ENCODE data around the gene OGDHL.
A peak's percentile ranks its signal among the peaks of the same experiment; 100 is the strongest.

OGDHL gene

GRCh38 chr10:49710966-49711365, 51.2 kb downstream of the OGDHL start:
- Histone ChIP-seq H4K91ac (ENCODE audit: low read depth, low read length, poor library complexity) (no peak overlapping the region), H2BK12ac (ENCODE audit: low read length) (no peak overlapping the region), H3K4ac (ENCODE audit: low read length) (no peak overlapping the region), H2BK15ac (ENCODE audit: low read length) (no peak overlapping the region), H3K4me2 (ENCODE audit: insufficient read depth, low read length, poor library complexity, severe bottlenecking) (no peak overlapping the region), H2AK5ac (ENCODE audit: low read depth, low read length) (no peak overlapping the region), H3K36me3 (replicated peaks in 1 of 2; ENCODE audit: control insufficient read depth in 2 of 2, insufficient read depth in 2 of 2, low read length in 2 of 2) (no peaks in the 10 kb centered on the region), H4K8ac (ENCODE audit: low read depth, low read length) (no peak overlapping the region), H3K23ac (ENCODE audit: low read depth, low read length, poor library complexity) (no peak overlapping the region), H3K4me1 (ENCODE audit: control insufficient read depth in 2 of 2, insufficient read depth in 1 of 2, low read depth in 1 of 2, low read length in 2 of 2) (peaks cover 3 to 4% of the 10 kb centered on the region in 2 donors), H3K9ac (ENCODE audit: low read depth, low read length, poor library complexity) (no peak overlapping the region), H3K18ac (ENCODE audit: low read length) (no peak overlapping the region), H3K27ac (replicated peaks; ENCODE audit: low read length) (no peak overlapping the region), H3K14ac (ENCODE audit: low read length) (no peak overlapping the region), H3K79me1 (ENCODE audit: low read depth, low read length) (no peaks in the 10 kb centered on the region), H3K27me3 (ENCODE audit: control insufficient read depth in 3 of 3, insufficient read depth in 3 of 3, low read depth in 1 of 3, low read length in 3 of 3) (peaks cover 0 to 30% (median 0%) of the 10 kb centered on the region in 3 experiments), H3K9me3 (replicated peaks in 1 of 2; ENCODE audit: control insufficient read depth in 2 of 2, insufficient read depth in 1 of 2, low read depth in 1 of 2, low read length in 2 of 2) (no peaks in the 10 kb centered on the region), H2BK5ac (ENCODE audit: low read length) (no peak overlapping the region), H3K4me3 (ENCODE audit: low read length in 2 of 2) (no peak overlapping the region), H2AFZ (ENCODE audit: low read length) (peak overlapping the region; percentile 64), H2BK120ac (ENCODE audit: low read depth, low read length) (no peak overlapping the region)
- DNase-seq (ENCODE audit: low spot score), result no peak
- WGBS, 2 donors (ENCODE audit: extremely low coverage in 2 of 2, insufficient read length in 2 of 2, insufficient replicate concordance in 1 of 2), result no CpG with 5 or more reads among the region's 6 CpGs

- no peak overlapping the region for H2AFZ ChIP-seq (ENCODE audit: low read length)
- H3K27me3 ChIP-seq (ENCODE audit: control insufficient read depth in 3 of 3, insufficient read depth in 3 of 3, low read depth in 1 of 3, low read length in 3 of 3), result peaks cover 0 to 30% (median 0%) of the 10 kb centered on the region in 3 experiments
- H2AK5ac ChIP-seq (ENCODE audit: low read depth, low read length), result no peak overlapping the region
- no peak overlapping the region for H2BK5ac ChIP-seq (ENCODE audit: low read length)
- no peaks in the 10 kb centered on the region for H3K79me1 ChIP-seq (ENCODE audit: low read depth, low read length)
- H3K4me3 ChIP-seq (ENCODE audit: low read length in 2 of 2), result no peak overlapping the region
- DNase-seq (ENCODE audit: low spot score), result no peak
- no peak overlapping the region for H3K27ac ChIP-seq (replicated peaks; ENCODE audit: low read length)
- no peak overlapping the region for H3K23ac ChIP-seq (ENCODE audit: low read depth, low read length, poor library complexity)
- H4K8ac ChIP-seq (ENCODE audit: low read depth, low read length), result no peak overlapping the region
- no peak overlapping the region for H3K18ac ChIP-seq (ENCODE audit: low read length)
- H3K14ac ChIP-seq (ENCODE audit: low read length), result no peak overlapping the region
- H3K4me1 ChIP-seq (ENCODE audit: control insufficient read depth in 2 of 2, insufficient read depth in 1 of 2, low read depth in 1 of 2, low read length in 2 of 2), result peaks cover 3 to 4% of the 10 kb centered on the region in 2 donors
- H4K91ac ChIP-seq (ENCODE audit: low read depth, low read length, poor library complexity), result no peak overlapping the region
- no peaks in the 10 kb centered on the region for H3K36me3 ChIP-seq (replicated peaks in 1 of 2; ENCODE audit: control insufficient read depth in 2 of 2, insufficient read depth in 2 of 2, low read length in 2 of 2)
- WGBS, 2 donors (ENCODE audit: extremely low coverage in 2 of 2, insufficient read length in 2 of 2, insufficient replicate concordance in 1 of 2), result no CpG with 5 or more reads among the region's 5 CpGs
- H2BK12ac ChIP-seq (ENCODE audit: low read length), result no peak overlapping the region
- no peak overlapping the region for H3K4ac ChIP-seq (ENCODE audit: low read length)
- H2BK15ac ChIP-seq (ENCODE audit: low read length), result no peak overlapping the region
- H3K4me2 ChIP-seq (ENCODE audit: insufficient read depth, low read length, poor library complexity, severe bottlenecking), result no peak overlapping the region
- no peak overlapping the region for H3K9ac ChIP-seq (ENCODE audit: low read depth, low read length, poor library complexity)
- no peak overlapping the region for H2BK120ac ChIP-seq (ENCODE audit: low read depth, low read length)
- no peaks in the 10 kb centered on the region for H3K9me3 ChIP-seq (replicated peaks in 1 of 2; ENCODE audit: control insufficient read depth in 2 of 2, insufficient read depth in 1 of 2, low read depth in 1 of 2, low read length in 2 of 2)
These were observed 52.2 kb downstream of the OGDHL start for GRCh38 chr10:49709934-49710333.

DNA sequence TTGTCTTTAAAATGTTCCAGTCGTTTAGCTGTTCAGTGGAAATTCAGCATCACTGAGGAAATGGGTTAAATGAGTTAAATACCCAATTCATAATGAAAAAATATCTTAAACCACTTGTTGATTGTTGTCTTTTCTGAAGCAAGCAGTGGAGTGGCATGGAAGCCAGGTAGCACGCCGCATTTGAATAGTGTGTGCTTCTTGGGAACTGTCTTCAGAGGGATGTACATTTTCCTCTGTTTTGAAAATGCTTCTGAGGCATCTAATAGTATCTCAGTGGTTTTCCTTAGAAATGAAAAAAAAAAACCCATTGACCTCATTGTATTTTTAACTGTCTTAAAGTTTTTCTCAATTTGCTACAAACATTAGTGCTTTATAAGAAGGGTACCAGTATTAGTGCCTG, 54.5 kb downstream of the OGDHL start:
- Histone ChIP-seq H3K4me2 (ENCODE audit: insufficient read depth, low read length, poor library complexity, severe bottlenecking) (no peak overlapping the region), H3K14ac (ENCODE audit: low read length) (no peak overlapping the region), H2AK5ac (ENCODE audit: low read depth, low read length) (no peak overlapping the region), H3K18ac (ENCODE audit: low read length) (no peak overlapping the region), H2BK5ac (ENCODE audit: low read length) (no peak overlapping the region), H3K9ac (ENCODE audit: low read depth, low read length, poor library complexity) (no peak overlapping the region), H2BK15ac (ENCODE audit: low read length) (no peak overlapping the region), H2BK120ac (ENCODE audit: low read depth, low read length) (no peak overlapping the region), H3K27ac (replicated peaks; ENCODE audit: low read length) (no peak overlapping the region), H3K4me3 (ENCODE audit: low read length in 2 of 2) (no peak overlapping the region), H3K4me1 (ENCODE audit: control insufficient read depth in 2 of 2, insufficient read depth in 1 of 2, low read depth in 1 of 2, low read length in 2 of 2) (peaks cover 3 to 4% of the 10 kb centered on the region in 2 donors), H3K36me3 (replicated peaks in 1 of 2; ENCODE audit: control insufficient read depth in 2 of 2, insufficient read depth in 2 of 2, low read length in 2 of 2) (no peaks in the 10 kb centered on the region), H3K23ac (ENCODE audit: low read depth, low read length, poor library complexity) (no peak overlapping the region), H3K27me3 (ENCODE audit: control insufficient read depth in 3 of 3, insufficient read depth in 3 of 3, low read depth in 1 of 3, low read length in 3 of 3) (peaks cover 0 to 30% (median 0%) of the 10 kb centered on the region in 3 experiments), H2BK12ac (ENCODE audit: low read length) (no peak overlapping the region), H2AFZ (ENCODE audit: low read length) (no peak overlapping the region), H4K8ac (ENCODE audit: low read depth, low read length) (no peak overlapping the region), H4K91ac (ENCODE audit: low read depth, low read length, poor library complexity) (no peak overlapping the region), H3K9me3 (replicated peaks in 1 of 2; ENCODE audit: control insufficient read depth in 2 of 2, insufficient read depth in 1 of 2, low read depth in 1 of 2, low read length in 2 of 2) (no peaks in the 10 kb centered on the region), H3K4ac (ENCODE audit: low read length) (no peak overlapping the region), H3K79me1 (ENCODE audit: low read depth, low read length) (no peaks in the 10 kb centered on the region)
- DNase-seq (ENCODE audit: low spot score), result no peak
- no CpG with 5 or more reads among the region's 3 CpGs for whole genome bisulfite sequencing, 2 donors (ENCODE audit: extremely low coverage in 2 of 2, insufficient read length in 2 of 2, insufficient replicate concordance in 1 of 2)

GRCh38 chr10:49700997-49701396, 61.1 kb downstream of the OGDHL start:
- Histone ChIP-seq H2AK5ac (ENCODE audit: low read depth, low read length) (no peak overlapping the region), H3K4ac (ENCODE audit: low read length) (no peak overlapping the region), H2BK12ac (ENCODE audit: low read length) (no peak overlapping the region), H3K14ac (ENCODE audit: low read length) (no peak overlapping the region), H3K79me1 (ENCODE audit: low read depth, low read length) (no peaks in the 10 kb centered on the region), H3K9me3 (replicated peaks in 1 of 2; ENCODE audit: control insufficient read depth in 2 of 2, insufficient read depth in 1 of 2, low read depth in 1 of 2, low read length in 2 of 2) (no peaks in the 10 kb centered on the region), H2BK15ac (ENCODE audit: low read length) (no peak overlapping the region), H3K23ac (ENCODE audit: low read depth, low read length, poor library complexity) (no peak overlapping the region), H2AFZ (ENCODE audit: low read length) (no peak overlapping the region), H3K27ac (replicated peaks; ENCODE audit: low read length) (no peak overlapping the region), H3K4me1 (ENCODE audit: control insufficient read depth in 2 of 2, insufficient read depth in 1 of 2, low read depth in 1 of 2, low read length in 2 of 2) (no peaks in the 10 kb centered on the region), H3K9ac (ENCODE audit: low read depth, low read length, poor library complexity) (no peak overlapping the region), H3K36me3 (replicated peaks in 1 of 2; ENCODE audit: control insufficient read depth in 2 of 2, insufficient read depth in 2 of 2, low read length in 2 of 2) (no peaks in the 10 kb centered on the region), H2BK5ac (ENCODE audit: low read length) (no peak overlapping the region), H3K18ac (ENCODE audit: low read length) (no peak overlapping the region), H3K27me3 (ENCODE audit: control insufficient read depth in 3 of 3, insufficient read depth in 3 of 3, low read depth in 1 of 3, low read length in 3 of 3) (peaks cover 0 to 12% (median 0%) of the 10 kb centered on the region in 3 experiments), H2BK120ac (ENCODE audit: low read depth, low read length) (no peak overlapping the region), H4K8ac (ENCODE audit: low read depth, low read length) (no peak overlapping the region), H3K4me2 (ENCODE audit: insufficient read depth, low read length, poor library complexity, severe bottlenecking) (no peak overlapping the region), H3K4me3 (ENCODE audit: low read length in 2 of 2) (no peak overlapping the region), H4K91ac (ENCODE audit: low read depth, low read length, poor library complexity) (no peak overlapping the region)
- WGBS, 2 donors (ENCODE audit: extremely low coverage in 2 of 2, insufficient read length in 2 of 2, insufficient replicate concordance in 1 of 2), result no CpG with 5 or more reads among the region's 3 CpGs
- no peak for DNase-seq (ENCODE audit: low spot score)
